GM13976 (cell line): Measurements from ENCODE around the gene AK3.

ENCODE experiments used
- DNase-seq: peaks from one replicate; pipeline ENCODE4 v3.0.0; 2012; ENCODE audit warnings: low spot score
- in situ Hi-C: fragments of 300-500 bp; cut with MboI; formaldehyde crosslinking; loops from one replicate; pipeline ENCODE4 v1.12.0; 2022; ENCODE audit warnings: low sequenced_read_pairs, mixed read lengths, inconsistent platforms; ENCODE audit not compliant: unreplicated experiment
- TF ChIP-seq, protein P1 (sequence below): IDR thresholded peaks from 2 replicates; pipeline ENCODE4 v1.5.1; 2012; ENCODE audit warnings: borderline replicate concordance, mild to moderate bottlenecking; ENCODE audit not compliant: insufficient read depth; ENCODE audit errors: extremely low read depth, missing control alignments, control extremely low read depth

Gene AK3

DNA sequence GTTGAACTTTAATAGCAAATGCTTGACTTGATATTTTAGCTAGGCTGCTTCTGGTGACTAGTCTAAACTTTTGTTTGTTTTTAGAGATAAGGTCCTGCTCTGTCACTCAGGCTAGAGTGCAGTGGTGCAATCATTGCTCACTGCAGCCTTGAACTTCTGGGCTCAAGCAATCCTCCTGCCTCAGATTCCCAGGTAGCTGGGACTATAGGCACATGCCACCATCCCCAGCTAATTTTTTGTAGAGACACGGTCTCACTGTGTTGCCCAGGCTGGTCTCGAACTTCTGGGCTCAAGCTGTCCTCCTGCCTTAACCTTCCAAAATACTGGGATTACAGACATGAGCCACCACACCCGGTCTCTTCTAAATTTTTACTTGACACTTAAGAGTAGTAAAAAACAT, 40.9 kb downstream of the AK3 start:
- no peak for DNase-seq
- TF ChIP-seq, protein P1, sequence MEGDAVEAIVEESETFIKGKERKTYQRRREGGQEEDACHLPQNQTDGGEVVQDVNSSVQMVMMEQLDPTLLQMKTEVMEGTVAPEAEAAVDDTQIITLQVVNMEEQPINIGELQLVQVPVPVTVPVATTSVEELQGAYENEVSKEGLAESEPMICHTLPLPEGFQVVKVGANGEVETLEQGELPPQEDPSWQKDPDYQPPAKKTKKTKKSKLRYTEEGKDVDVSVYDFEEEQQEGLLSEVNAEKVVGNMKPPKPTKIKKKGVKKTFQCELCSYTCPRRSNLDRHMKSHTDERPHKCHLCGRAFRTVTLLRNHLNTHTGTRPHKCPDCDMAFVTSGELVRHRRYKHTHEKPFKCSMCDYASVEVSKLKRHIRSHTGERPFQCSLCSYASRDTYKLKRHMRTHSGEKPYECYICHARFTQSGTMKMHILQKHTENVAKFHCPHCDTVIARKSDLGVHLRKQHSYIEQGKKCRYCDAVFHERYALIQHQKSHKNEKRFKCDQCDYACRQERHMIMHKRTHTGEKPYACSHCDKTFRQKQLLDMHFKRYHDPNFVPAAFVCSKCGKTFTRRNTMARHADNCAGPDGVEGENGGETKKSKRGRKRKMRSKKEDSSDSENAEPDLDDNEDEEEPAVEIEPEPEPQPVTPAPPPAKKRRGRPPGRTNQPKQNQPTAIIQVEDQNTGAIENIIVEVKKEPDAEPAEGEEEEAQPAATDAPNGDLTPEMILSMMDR, result no peak
- in situ Hi-C loops, result no loop called here

DNA sequence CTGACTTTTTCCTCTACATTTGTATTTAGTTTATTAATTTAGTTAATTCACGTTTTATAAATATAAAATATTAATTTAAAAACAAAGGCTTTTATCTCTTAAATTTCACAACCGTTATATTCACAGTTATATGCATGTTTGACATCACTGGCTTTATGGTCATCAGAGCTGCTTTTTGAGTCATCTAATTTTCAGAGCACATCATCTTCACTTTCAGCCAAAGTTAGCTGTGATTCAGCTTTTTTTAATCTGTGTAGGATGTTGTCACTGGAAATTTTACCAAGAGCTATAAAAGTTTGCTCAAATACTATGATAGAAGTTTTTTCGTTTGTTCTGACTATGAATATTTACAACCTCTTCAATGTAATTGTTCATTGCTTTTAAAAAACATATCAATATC, 49.2 kb downstream of the AK3 start:
- in situ Hi-C loops, result no loop called here
- DNase-seq, result no peak
- TF ChIP-seq, protein P1, result no peak

DNA sequence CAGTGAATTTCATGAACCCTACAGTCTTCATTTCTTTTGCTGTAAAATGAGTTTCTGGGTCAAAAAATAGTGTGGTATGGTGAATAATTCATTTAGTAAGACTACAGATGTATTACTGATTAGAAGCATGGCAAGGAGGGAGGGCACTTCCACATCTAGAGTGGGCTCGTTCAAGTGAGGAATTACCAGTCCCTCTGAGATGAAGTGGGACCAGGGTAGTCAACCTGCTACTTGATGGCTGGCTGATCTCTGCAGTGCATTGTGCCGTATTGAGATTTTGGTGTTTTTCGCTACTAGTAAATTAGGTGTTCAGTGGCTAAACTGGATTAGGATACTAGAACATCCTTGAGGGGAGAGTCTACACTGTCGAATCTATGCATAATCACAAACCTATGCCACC, 50.9 kb downstream of the AK3 start:
- DNase-seq, result no peak
- TF ChIP-seq, protein P1, result no peak
- in situ Hi-C loops, result no loop called here

DNA sequence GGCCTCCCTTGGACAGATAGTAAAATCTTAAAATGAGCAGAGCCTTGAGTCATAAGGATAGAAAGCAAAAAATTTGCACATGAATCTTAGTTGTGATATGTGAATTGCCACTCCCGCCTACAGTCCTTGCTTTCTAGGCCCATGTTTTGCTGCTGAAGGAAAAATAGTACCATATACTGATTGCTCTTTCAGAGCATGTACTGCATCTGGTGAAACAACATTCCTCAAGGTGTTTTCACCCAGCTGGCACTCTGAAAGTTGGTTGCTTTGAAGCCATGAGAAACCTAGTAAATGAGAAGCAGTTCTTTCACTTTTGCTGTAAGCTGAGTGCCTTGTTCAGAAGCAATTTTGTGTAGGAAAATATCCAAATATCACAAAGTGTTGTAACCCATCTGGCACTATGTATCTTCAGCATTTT, 51.3 kb downstream of the AK3 start:
- TF ChIP-seq, protein P1, result no peak
- in situ Hi-C loops, result no loop called here
- DNase-seq, result no peak

DNA sequence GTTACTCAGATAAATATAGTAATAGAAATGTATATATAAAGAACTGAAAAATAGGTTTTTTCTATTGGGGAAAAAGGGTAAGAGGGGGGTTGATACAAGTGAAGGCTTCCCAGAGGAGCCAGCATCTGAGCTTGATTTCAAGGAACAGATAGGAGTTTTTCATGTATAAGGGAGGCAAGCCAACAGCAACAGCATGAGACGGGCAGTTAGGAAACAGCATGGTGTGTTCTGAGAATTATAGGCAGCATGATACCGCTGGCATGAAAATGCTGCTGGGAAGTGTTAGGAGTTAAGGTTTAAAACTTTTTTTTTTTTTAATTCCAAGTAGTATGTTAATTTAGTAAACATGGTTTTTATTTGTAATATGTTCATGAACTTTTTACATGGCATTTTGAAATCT, 52.0 kb downstream of the AK3 start:
- in situ Hi-C loops, result no loop called here
- TF ChIP-seq, protein P1, result no peak
- DNase-seq, result no peak

DNA sequence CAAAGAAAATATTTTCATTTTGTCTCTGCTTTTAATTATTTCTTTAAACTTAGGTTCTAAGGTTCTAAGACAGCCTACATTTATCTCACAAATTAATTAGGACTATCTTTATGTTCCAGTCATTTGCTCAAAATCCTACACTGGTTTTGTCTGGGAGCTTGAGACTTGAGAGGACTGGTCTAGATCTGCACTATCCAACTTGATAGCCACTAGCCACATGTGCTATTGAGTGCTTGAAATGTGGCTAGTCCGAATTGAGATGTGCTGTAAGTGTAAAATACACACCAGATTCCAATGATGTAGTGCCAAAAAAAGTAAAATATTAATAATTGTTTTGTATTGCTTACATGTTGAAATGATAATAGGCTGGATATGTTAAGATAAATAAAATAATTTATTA, 54.4 kb downstream of the AK3 start:
- no peak for DNase-seq
- in situ Hi-C loops, result no loop called here
- TF ChIP-seq, protein P1, result no peak

DNA sequence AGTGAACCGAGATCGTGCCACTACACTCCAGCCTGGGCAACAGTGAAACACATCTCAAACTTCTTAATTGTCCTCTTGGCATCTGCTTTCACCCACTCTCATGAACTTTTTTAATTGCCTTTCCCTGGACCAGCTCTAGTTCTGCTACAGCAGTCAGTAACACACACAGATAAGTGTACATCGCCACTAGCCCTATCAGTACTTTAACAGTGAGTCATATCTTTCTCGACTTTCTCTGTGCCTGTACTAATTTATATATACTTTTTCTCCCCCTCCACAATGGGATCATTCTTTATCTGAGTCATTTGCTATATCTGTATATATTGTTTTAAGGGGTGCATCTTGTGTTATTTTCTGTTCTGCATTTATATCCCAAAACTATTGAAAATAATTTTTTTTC, 54.9 kb downstream of the AK3 start:
- TF ChIP-seq, protein P1, result no peak
- in situ Hi-C loops, result no loop called here
- DNase-seq, result no peak
